HG03469 (cell line): ENCODE measurements around the gene GPC2.
"Not testable (repeated sequence)": the region's sequence is repeated elsewhere in the genome, so short reads cannot be mapped to it uniquely, and the experiment has no call there.

Source experiments
- ATAC-seq: cut with Tn5 transposase; IDR thresholded peaks from one replicate; pipeline ENCODE4 v1.9.1; 2021; ENCODE audit warnings: mild to moderate bottlenecking, moderate library complexity, moderate number of reproducible peaks; ENCODE audit not compliant: unreplicated experiment

GPC2 gene

GRCh38 chr7:100153708-100154535 lies 23.3 kb downstream of the GPC2 start:
- ATAC-seq, result no peak

DNA sequence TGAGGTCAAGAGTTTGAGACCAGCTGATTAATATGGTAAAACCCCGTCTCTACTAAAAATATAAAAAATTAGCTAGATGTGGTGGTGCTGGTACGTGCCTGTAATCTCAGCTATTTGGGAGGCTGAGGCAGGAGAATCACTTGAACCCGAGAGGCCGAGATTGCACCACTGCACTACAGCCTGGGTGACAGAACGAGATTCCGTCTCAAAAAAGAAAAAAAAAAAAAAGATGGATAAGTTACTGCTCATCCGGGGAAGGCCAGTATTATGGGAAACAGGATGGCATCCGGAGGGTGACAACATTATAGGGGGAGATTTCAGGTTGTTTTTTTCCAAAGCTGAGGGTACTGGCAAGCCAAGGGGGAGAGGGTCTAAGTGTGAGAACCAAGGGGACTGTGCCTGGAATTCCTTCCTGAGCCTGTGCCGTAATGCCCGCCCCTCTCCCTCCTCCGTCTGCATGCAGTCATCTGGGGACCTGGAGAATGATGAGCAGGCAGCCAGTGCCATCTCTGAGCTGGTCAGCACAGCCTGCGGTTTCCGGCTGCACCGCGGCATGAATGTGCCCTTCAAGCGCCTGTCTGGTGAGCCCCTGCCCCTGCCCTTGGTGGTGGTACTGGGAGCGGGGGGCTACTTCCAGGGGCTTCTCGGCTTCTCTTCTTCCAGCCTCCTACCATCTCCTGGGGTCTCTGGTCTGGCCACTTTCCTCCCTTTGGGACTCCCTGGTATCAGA lies 24.1 kb downstream of the GPC2 start:
- ATAC-seq, result no peak

- no peak for ATAC-seq
Observed at GRCh38 chr7:100152404-100152803, 24.8 kb downstream of the GPC2 start.

- ATAC-seq, result peak; percentile 93
Observed at GRCh38 chr7:100148559-100149328, 28.4 kb downstream of the GPC2 start, which contains the start of gene LAMTOR4. Gene LAMTOR4, plus strand, starts transcription at chr7:100148918. Its CDS starts 55 bp downstream, at chr7:100148973.

DNA sequence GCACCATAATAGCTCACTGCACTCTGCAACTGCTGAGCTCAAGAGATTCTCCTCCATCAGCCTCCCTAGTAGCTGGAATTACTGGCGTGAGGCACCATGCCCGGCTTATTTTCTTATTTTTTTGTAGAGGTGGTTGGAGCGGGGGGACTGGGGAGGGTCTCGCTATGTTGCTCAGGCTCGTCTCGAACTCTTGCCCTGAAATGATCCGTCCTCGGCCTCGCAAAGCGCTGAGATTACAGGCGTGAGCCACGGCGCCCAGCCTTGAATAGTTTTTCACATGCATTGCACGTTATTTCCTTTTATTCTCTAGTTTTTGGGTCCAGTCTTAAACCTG lies 29.0 kb downstream of the GPC2 start:
- ATAC-seq, result no peak

DNA sequence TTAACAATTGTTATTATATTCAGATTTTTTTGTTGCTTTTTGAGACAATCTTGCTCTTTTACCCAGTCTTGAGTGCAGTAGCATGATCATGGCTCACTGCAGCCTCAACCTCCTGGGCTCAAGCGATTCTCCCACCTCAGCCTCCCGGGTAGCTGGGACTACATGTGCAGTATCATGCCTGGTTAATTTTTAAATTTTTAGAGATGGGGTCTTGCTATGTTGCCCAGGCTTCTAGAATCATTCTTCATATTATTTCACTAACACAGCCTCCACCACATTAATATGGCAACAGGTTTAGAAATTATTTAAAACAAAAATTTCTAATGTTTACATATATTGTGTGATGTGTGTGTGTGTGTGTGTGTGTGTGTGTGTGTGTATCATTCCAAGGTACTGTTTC lies 29.9 kb downstream of the GPC2 start:
- ATAC-seq, result no peak

GRCh38 chr7:100146350-100146749 lies 30.8 kb downstream of the GPC2 start:
- ATAC-seq, result not testable (repeated sequence)

DNA sequence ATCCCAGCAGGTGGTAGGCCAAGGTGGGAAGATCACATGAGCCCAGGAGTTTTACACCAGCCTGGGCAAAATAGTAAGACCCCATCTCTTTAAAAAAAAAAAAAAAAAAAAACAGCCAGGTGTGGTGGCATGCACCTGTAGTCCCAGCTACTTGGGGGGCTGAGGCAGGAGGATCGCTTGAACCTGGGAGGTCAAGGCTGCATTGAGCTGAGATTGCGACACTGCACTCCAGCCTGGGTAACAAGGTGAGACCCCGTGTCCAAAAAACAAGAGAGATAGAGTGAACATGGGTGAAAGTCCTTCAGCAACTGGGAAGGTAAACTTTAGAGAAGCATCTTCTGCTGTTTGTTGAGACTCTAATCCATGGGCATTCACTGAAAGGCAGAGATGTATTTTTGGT lies 34.7 kb downstream of the GPC2 start:
- ATAC-seq, result no peak

DNA sequence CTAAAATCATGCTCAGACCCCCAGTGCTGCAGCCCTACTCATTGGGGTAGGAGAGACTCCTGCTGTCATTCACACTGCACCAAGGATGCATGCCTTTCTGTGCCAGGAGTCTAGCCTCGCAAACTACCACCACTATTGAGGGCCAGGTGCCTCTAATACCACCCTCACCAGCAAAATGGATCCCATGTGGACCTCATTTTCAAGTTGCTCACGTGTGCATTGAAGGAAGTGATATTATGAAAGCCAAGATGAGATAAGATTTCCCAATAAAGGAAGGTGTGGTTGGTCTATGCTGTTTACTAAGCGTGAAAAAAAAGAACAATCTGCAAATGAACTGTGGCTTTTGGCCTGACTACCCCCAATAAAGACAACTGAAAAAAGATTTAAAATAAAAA lies 35.6 kb downstream of the GPC2 start:
- ATAC-seq, result no peak

DNA sequence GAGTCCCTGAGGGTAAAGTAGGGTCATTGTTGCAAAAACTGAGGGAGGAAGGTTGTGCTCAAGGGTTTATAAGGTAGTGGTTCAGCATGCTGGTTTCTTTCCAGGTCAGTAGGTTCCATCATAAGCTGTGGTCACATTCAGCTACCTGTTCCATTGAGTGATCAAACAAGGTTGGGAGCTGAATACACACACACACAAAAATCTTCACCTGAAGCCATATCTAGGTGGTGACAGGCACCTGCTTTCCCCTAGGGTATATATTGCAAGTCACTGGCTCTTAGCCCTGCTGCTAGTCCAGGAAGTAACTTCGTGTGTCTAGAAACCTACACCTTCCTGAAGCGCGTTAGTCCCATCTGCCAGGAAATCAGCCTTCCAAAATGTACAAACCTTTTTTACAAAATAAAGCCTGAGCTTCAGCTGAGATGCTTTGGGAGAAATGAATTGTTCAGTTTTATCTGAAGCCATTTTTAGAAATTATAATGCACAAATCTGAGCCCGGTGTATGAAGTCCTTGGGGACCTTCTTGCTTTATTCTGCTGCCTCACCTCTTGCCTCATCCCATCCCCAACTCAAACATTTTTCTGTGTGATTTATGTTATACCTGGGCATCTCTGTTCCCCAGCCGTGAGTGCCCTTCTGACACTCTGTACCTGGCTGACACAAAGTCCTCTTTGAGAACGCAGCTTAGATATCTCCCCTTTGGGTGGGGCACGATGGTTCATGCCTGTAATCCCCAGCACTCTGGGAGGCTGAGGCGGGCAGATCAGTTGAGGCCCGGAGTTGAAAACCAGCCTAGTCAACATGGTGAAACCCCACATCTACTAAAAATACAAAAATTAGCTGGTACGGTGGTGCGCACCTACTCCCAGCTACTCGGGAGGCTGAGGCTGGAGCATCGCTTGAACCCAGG lies 39.1 kb downstream of the GPC2 start:
- no peak for ATAC-seq

DNA sequence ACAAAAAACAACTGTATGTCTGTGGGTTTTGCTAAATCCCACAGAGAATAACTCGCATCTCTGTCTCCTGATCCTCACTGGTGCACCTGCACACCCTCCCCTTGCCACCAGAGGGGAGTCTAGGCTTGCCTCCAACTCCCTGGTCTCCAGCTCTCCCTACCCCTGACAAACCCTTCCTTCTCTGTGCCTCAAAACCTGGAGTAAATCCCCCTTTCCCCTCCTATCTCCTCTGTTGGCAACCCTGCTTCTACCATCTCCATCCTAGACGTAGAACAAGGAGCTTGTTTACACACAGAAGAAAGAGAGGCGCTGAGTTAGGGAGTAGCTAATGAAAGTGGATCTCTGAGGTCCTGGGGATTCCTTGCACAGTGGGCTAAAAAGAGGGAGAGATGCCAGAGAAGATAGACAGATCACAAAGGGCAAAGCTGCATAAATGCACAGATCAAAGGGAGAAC lies 44.5 kb downstream of the GPC2 start:
- ATAC-seq, result peak; percentile 54

DNA sequence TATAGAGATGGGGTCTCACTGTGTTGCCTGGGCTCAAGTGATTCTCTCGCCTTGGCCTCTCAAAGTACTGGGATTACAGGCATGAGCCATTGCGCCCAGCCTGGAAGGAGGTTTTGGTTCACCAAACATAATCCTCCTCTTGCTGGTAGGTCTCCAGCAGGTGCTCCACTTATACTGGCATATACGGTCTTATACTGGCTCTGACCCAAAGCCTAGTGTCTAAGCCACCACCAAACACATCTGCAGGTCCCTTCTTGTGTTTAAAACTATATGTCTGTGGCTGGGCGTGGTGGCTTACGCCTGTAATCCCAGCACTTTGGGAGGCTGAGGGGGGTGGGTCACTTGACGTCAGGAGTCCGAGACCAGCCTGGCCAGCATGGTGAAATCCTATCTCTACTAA lies 45.1 kb downstream of the GPC2 start:
- no peak for ATAC-seq

DNA sequence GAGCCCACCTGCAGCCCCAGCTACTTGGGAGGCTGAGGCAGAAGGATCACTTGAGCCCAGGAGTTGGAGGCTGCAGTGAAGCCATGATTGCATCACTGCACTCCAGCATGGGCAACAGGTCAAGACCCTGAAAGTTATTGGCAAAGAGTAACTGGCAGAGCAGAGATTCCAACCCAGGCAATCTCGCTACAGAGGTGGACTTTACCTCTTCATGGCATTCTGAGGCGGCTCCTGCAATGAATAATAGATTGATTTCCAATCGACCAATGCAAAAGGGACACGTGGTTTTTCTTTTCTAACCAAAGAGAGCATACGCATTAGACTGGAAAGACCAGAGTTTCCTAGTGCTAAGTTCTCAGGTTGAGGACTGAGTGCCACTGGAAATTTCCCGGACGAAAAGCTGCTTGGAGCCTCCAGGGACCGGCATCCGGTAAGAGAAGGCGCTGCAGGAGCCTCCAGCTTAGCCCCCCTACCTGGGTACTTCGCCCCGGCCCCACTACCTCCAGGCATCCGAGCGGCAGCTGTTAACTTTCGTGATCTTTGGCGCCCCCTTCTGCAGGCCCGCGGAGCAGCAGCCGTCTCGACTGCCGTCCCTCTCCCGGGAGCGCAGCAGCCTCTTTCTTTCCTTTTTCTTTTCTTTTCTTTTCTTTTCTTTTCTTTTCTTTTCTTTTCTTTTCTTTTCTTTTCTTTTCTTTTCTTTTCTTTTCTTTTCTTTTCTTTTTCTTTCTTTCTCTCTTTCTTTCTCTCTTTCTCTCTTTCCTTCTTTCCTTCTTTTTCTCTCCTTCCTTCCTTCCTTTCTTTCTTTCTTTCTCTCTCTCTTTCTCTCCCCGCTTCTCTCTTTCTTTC lies 46.4 kb downstream of the GPC2 start:
- ATAC-seq, result no peak

DNA sequence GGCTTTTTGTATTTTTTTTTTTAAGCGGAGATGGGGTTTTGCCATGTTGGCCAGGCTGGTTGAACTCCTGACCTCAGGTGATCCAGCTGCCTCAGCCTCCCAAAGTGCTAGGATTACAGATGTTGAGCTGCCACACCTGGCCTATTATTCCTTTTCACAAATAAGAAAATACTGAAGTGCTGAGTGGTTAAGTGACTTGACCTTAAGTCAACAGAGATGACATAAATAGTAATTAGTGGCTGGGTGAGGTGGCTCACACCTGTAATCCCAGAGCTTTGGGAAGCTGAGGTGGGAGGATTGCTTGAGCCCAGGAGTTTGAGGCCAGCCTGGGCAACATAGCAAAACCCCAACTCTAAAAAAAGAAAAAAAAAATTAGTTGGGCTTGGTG lies 47.0 kb downstream of the GPC2 start:
- ATAC-seq, result not testable (repeated sequence)

DNA sequence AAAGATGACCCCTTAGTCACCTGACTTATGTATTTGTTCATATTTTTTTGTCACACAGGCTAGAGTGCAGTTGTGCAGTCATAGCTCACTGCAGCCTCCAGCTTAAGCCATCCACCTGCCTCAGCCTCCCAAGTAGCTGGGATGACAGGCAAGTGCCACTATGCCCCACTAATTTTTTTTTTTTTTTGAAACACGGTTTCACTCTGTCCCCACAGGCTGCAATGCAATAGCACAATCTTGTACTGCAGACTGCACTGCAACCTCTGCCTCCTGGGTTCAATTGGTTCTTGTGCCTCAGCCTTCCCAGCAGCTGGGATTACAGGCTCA lies 48.6 kb downstream of the GPC2 start:
- no peak for ATAC-seq

GRCh38 chr7:100127866-100128636 lies 49.1 kb downstream of the GPC2 start:
- no peak for ATAC-seq

DNA sequence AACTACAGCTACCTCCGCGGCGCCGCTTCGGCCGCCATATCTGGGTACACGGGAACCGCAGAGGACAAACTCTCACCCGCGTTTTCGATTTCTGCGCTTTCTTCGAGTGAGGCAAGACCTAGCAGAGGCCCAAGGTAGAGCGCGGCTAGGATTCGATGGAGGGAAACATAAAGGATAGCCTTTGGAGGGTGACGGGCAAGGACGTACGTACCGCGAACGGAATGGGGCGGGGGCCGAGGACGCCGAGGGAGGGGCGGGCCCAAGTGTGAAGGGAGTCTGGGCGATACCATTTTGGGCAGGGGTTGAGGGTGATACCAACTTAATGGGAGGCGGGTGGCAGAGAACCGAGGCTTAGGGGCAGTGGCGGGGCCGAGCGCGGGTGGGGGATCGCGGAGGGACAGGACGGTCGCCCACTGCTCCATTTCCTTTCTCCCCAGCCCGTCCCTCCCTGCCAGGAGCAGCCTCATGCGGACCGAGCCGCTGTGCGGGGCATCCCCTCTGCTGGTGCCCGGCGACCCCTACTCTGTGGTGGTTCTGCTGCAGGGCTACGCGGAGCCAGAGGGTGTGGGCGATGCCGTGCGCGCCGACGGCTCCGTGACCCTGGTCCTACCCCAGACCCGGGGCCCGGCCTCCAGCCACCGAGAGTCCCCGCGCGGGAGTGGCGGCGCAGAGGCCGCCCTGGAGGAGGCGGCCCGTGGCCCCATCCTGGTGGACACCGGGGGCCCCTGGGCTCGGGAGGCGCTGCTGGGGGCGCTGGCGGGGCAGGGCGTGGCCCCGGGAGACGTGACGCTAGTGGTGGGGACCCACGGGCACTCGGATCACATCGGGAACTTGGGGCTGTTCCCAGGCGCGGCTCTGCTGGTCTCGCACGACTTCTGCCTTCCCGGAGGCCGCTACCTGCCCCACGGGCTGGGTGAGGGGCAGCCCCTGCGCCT lies 50.0 kb downstream of the GPC2 start, which contains the start of gene MBLAC1:
TSS of gene MBLAC1 (plus strand) at position 37 of the 935 bp plus-strand sequence. CDS start at position 466, 429 bp downstream.
- no peak for ATAC-seq
